Coronary artery (tissue), 2 donors: ENCODE results near the gene RAI1.

Source experiments
- DNase-seq: peaks from one replicate; pipeline ENCODE4 v3.0.0-alpha.2; 2017; ENCODE audit warnings: low spot score
- H3K27ac ChIP-seq, 2 donors: fragments of 200-600 bp; sonication (generic); one replicate each; pipeline ENCODE4 v1.5.1; 2016 to 2019
- H3K4me3 ChIP-seq: fragments of 200-600 bp; sonication (generic); 2 replicates; pipeline ENCODE4 v1.5.1; 2016; ENCODE audit warnings: mild to moderate bottlenecking, moderate library complexity
- TF ChIP-seq, protein P1 (sequence below): fragments of 200-600 bp; sonication (generic); IDR thresholded peaks from one replicate; pipeline ENCODE4 v1.5.1; 2019; ENCODE audit warnings: antibody characterized with exemption

RAI1 gene

DNA sequence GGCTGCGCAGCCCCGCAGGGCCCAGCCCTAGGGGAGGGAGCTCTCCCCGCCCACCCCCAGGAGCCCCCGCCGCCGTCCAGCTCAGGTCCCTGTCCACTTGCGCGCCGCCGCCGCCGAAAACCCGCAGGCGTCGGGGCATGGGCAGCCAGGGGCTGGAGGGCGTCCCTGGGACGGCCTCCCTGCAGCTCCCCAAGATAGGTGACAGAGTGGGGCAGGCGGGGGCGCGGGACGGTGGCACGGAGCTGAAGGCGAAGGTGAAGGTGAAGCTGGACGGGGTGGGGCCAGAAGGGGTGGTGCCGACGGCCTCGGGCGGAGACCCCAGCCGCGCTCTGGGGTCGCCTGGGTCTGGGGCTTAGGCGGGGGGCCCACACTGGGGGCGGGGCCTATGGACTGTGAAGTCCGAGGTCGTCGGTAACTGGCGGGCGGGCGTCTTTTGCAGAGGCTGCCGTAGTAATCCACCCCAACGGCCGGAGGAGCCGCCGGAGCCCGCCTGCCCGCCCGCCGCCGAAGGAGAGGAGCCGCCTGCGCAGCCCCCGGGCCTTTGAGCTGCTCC, 128.3 kb downstream of the RAI1 start:
- TF ChIP-seq, protein P1, sequence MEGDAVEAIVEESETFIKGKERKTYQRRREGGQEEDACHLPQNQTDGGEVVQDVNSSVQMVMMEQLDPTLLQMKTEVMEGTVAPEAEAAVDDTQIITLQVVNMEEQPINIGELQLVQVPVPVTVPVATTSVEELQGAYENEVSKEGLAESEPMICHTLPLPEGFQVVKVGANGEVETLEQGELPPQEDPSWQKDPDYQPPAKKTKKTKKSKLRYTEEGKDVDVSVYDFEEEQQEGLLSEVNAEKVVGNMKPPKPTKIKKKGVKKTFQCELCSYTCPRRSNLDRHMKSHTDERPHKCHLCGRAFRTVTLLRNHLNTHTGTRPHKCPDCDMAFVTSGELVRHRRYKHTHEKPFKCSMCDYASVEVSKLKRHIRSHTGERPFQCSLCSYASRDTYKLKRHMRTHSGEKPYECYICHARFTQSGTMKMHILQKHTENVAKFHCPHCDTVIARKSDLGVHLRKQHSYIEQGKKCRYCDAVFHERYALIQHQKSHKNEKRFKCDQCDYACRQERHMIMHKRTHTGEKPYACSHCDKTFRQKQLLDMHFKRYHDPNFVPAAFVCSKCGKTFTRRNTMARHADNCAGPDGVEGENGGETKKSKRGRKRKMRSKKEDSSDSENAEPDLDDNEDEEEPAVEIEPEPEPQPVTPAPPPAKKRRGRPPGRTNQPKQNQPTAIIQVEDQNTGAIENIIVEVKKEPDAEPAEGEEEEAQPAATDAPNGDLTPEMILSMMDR: no peak
- peak overlapping the region in 1 of 2 donors; percentile 72 for H3K27ac ChIP-seq
- no peak for DNase-seq
- H3K4me3 ChIP-seq: peak overlapping the region; percentile 61

DNA sequence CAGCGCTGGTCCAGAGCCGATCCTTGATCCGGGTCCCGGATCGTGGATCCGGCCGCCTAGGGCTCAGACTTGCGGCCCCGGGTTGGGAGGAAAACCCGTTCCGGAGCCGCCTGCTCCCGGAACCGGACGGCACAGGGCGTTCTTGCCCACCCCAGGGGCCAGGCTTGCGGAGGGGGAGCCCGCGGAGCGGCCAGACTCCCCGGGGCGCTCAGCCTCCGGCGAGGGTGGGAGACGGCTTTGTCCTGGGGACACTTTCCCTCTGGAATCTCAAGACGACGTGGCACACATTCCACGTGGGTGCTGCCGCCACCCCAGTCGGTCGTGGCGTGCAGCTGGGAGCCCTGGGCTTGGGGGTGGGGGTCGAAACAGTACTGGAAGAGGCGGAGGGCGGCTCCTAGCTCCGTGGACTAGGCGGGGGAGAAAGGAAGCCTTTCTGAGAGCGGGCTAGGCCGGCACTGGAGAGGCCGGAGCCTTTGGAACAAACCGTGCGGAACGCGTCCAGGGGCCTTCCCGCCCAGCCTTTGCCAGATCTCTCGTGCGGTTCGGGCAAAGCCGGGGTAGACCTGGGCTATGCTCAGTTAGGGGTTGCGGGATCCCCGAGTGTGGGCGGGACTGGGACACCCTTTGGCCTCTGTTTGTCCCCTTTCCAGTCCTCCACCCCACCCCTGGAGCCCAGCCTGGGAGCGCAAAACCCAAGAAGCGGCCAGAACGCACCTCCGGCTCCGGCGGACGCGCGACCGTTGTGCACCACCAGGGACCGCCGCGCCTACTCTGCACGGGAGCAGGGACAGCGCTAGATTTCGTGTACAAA, 129.0 kb downstream of the RAI1 start:
- H3K27ac ChIP-seq: peak overlapping the region in 1 of 2 donors; percentile 72
- TF ChIP-seq, protein P1: no peak
- peak overlapping the region; percentile 61 for H3K4me3 ChIP-seq
- no peak for DNase-seq

DNA sequence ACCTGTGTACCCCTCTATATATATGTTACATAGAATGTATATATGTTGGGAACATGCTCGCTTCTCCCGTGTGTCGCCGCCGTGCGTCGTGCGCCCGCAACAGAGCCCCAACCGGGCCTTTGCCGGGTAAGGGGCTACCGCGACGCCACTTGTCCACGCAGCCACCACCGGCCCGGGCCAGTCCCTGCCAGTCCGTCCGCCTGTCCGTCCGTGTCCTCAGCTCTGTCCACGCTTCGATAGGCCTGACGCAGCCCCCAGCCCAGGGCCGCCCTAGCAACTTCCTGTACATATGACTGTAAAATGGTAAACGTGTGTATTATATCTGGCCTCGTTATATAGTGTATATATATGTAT, 129.6 kb downstream of the RAI1 start:
- TF ChIP-seq, protein P1: no peak
- DNase-seq: no peak
- Histone ChIP-seq H3K27ac (peak overlapping the region in 1 of 2 donors; percentile 72), H3K4me3 (peak overlapping the region; percentile 61)

DNA sequence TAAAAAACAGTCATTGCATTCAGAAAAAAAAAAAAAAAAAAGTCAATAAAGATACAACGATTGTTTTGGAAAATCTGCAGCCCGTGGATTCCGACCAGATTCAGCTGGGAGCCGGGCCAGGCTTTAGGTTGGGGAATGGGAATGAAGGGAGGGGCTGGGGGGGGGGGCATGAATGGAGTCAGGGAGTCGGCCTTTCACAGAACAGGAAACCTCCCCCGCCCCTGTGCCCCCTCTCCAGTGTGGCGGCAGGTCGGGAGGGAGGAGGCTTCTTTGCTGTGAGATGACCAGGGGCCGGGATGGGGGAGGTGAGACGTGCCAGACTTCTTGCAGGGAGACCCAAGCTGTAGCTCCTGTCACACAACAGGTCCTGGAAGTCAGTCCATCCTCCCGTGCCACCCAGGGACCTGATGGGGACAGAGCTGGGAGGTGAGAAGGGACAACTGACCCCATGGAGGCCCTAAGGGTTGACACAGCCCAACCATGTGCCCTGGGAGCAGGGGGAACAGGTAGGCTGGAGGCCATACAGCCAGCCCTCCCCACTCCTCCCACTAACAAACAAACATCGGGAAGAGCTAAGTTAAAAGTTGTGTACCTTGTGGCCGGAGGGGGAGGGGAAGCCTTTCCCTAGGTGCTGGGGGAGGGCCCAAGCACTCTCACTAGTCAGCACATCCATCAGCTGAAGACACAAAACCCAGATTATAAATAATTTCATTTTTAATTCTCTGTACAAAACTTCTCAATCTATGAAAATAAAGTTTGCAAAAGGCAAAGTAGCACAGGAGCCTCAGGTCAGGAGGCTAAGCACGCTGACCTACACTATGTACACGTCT, 130.3 kb downstream of the RAI1 start:
- Histone ChIP-seq H3K4me3 (no peak overlapping the region), H3K27ac (peak overlapping the region in 1 of 2 donors; percentile 34)
- DNase-seq: no peak
- TF ChIP-seq, protein P1: no peak

DNA sequence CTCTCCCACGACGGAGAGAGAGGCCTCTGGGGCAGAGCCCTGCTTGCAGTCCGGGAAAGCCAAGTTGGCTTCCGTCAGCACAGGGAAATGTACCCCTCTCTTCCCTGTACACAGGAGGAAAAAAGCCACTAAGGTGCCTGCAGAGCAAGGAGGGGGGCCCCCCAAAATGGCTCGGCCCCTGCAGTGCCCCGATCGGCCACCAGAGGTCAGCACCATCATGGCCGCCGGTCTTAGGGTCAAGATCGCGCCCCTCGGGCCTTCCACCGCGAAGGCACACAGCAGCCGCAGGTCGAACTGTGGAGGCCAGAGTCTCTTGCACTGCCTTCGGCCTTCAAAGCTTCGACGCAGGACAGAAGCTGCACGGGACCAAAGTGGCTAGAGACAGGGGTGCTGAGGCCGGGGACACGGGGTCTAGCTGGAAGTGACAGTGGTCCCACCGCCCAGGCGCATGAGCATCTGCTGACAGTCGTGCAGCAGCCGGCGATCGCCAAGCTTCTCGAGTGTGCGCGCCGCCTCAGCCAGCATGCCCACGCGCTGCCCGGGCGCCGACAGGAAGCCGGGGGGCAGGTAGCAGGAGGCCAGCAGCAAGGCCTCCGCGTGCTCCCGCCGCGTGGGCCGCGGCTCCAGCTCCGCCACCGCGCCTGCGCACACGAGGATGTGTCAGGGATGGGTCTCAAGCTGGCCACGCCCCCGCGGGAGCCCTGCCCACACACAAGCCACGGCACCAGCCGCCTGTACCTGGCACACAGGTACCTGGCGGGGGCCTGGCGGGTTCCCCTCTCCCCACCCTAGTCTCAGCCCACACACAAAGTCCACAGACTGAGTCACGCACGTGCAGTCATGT, 131.2 kb downstream of the RAI1 start:
- DNase-seq: no peak
- Histone ChIP-seq H3K27ac (no peak overlapping the region), H3K4me3 (no peak overlapping the region)
- TF ChIP-seq, protein P1: peak; percentile 100

DNA sequence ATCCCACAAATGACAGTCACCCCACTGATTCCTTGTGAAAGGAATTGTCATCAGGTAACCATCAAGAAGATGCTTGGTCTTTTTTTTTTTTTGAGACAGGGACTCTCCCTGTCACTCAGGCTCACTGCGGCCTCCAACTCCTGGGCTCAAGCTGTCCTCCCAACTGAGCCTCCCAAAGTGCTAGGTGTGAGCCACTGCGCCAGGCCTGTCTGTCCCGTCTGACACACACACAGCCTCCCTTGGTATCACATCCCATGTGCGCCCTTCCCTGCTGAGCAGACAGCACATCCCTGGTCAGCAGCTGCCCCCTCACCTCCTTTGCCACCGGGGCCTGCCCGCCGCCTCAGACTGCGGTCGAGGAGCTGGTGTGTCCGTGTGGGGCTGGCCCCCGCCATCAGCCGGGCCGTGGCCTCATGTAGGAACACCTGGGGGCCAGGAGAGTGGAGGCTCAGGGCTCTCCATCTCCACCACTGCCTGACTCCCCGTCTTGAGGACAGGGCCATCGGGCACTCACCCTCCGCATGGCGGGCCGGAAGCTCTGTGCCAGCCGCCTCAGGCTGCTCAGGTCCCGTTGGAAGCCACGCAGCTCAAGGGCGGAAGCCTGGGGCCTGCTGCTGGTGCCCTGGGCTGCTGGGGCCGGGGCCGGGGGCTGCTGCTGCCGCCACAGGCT, 131.9 kb downstream of the RAI1 start:
- Histone ChIP-seq H3K27ac (no peak overlapping the region), H3K4me3 (no peak overlapping the region)
- TF ChIP-seq, protein P1: no peak
- DNase-seq: no peak
